Colon (tissue), 2 donors: ENCODE data around the gene PPP1R7.

ENCODE experiments used
- FAIRE-seq: peaks from 2 replicates; lab custom pipeline; 2012; peaks lifted over from hg19 to GRCh38; lab: Jason Lieb, UNC
- donor health status: control.
- donor health status: control.

PPP1R7 gene

GRCh38 chr2:241168366-241168765 lies 18.1 kb downstream of the PPP1R7 start:
- FAIRE-seq, result no peak

- FAIRE-seq, result no peak
Measured at GRCh38 chr2:241173557-241173956, 23.3 kb downstream of the PPP1R7 start.

- FAIRE-seq, result no peak
Measured at GRCh38 chr2:241177526-241178334, 27.5 kb downstream of the PPP1R7 start.

DNA sequence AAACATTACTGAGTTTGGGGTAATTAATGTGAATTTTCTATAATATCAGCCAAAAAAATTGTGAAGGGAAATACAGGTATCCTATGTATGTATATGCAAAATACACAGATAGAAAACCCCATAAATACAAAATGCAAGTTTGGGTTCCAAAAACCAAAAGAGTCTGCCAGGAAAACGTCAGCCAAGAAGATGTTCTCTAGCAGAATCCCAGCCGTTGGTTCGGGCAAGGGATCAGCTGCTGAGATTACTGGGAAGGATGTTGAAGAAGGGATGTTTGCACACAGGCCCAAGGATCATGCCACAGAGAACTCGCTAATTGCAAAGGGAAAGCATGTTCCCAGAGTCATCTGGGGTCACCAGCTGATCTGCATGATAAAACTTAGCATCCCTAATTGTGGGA lies 28.7 kb downstream of the PPP1R7 start:
- FAIRE-seq, result no peak

DNA sequence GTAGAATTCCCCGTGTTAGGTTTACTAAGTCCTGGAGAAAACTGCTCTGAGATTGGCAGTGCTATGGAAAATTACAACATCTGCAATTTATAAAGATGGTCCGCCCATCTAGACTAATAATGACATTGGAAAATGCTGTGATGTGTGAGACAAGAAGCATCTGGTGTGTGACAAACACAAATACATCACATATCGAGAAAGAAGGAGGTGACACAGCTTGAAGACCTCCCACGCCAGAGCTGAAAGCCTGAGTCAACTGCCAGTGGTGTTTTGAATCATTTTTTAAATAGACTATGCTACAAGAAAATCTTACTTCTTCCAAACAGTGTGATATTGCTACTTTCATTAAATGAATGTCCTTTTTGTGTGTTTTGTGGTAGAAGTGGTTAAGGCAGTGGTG lies 29.6 kb downstream of the PPP1R7 start:
- no peak for FAIRE-seq

DNA sequence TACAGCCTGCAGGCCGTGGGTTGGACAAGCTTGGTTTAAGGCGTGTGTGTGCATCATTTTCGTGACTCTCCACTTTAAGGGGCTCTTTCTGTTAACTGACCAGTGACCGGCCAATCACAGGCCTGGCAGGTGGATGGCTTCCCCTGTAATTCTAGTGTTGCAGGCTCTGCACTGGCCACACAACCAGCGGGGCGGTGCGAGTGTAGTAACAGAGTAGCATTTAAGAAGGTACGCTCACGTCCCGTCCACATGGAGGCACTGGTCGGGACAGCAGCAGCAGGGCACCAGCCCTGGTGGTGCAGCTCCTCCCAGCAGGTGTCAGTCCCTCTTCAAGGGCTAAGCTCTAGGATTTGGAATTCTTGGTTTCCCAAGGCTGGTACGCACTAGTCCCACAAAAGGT lies 30.2 kb downstream of the PPP1R7 start:
- no peak for FAIRE-seq

- no peak for FAIRE-seq
Measured at GRCh38 chr2:241182126-241182525, 31.9 kb downstream of the PPP1R7 start.

- FAIRE-seq, result no peak
Measured at GRCh38 chr2:241182531-241183133, 32.4 kb downstream of the PPP1R7 start.

DNA sequence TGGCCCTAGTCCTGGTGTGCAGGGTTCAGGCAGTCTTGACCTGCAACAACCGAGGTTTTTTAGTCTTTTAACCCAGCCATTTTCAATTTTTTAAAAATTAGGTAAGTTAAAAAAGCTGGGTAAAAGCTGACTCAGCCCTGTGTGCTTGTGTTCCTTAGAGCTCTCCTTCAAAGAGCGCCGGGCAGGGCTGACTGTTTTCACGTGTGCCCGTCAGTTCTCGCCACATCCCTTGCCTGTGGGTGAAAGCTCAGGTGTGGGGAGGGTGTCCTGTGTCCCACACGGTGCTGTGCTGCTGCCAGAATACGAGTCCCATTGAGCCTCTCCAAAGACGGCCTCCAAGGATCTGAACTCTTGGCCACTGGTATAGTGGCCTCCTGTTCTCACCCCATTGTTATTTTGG lies 33.0 kb downstream of the PPP1R7 start:
- no peak for FAIRE-seq

DNA sequence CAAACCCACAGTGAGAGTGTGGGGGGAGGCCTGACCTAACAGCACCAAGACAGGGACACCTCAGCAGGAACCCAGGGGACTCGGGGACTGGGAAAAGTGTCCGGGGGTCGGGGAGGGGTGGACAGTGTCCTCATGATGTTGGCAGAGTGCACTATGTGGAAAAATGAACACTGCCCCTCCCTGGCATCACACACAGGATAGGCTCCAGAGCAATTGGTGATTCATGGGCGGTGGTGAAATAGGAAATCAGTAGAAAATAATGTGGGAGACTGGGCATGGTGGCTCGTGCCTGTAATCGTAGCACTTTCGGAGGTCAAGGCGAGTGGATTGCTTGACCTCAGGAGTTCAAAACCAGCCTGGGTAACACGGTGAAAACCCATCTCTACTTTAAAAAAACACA lies 34.6 kb downstream of the PPP1R7 start:
- no peak for FAIRE-seq

- no peak for FAIRE-seq
Measured at GRCh38 chr2:241185961-241186360, 35.7 kb downstream of the PPP1R7 start.

GRCh38 chr2:241187101-241187917 lies 37.0 kb downstream of the PPP1R7 start:
- no peak for FAIRE-seq

- no peak for FAIRE-seq
Measured at GRCh38 chr2:241187918-241188234, 37.6 kb downstream of the PPP1R7 start.

DNA sequence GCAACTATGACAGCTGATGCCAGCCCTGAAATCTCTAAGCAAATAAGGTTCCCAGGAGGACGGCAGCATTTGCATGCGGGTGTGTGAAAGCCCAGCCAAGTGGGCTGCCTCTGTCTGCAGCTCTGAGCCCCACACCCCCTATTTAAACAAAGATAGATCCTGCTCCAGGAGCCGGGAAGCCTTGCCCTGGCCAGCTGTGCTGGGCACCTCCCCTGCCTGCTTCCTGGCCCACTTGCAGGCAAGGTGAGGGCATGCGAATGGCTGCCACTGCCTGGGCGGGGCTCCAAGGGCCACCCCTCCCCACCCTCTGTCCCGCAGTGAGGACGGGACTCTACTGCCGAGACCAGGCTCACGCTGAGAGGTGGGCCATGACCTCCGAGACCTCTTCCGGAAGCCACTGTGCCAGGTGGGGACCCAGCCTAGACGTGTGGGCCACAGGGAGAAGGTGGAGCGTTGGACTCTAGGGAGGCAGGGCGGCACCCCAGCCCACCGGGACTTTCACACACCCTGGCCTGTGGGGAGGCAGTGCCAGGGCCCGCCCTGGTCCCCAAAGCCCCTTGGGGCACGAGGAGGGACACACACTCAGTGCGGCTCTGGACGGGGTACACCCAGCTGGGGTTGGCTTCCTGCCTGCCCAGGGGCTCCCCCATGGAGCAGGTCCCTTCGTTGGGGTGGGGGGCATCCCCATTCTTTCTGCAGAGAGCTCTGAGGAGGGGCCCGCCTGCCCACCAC lies 38.3 kb downstream of the PPP1R7 start, which contains the start of gene ANO7:
Gene ANO7 (plus strand): TSS at position 317 of the 732 bp plus-strand sequence. CDS start 1,387 bp downstream, outside the sequence.
- FAIRE-seq, result no peak

DNA sequence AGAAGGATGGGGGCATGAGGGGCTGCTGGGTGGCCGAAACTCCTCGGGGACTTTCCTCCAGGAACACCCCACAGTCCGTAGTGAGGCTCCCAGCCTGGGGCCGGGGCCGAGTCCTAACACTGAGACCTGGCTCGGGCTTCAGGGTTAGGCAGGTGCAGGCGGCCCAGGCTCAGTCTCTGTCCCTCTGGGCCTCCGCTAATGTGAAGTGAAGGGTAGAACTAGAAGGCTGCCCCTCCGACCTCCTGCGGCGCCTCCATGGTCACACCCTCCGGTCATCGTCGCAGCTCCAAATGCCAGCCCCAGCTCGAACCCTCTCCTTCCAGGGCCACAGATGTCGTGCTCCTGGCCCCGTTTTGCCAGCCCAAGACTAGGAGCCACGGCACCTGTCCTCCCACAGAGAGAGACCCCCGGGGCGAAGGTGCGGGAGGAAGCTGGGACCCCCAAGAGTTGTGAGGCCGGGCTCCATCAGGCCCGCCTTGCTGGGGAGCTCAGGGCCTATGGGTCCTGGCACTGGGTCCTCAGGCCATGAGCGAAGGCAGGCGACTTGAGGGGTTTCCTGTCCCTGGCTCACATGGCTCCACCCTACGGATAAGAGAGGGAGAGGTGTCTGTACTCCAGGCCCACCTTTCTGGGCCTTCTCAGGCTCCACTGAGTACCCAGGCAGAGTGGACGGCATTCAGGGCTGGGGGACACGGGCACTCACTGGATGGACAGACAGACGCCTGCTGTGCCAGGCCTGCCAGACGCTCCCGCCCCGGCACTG lies 39.0 kb downstream of the PPP1R7 start:
- FAIRE-seq, result no peak

DNA sequence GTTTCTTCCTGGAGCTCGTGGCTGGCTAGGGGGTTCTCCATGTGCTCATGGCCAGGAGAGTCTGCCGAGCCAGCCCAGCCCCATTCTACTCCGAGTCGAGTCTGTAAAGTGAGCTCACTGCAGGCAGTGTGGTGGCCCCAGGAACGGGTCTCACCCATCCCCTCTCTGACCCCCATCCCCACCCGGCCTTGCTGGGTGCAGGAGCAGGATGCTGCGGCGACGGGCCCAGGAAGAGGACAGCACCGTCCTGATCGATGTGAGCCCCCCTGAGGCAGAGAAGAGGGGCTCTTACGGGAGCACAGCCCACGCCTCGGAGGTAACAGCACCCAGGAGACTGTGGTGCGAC lies 39.6 kb downstream of the PPP1R7 start:
- FAIRE-seq, result no peak

GRCh38 chr2:241190291-241190981 lies 40.2 kb downstream of the PPP1R7 start:
- FAIRE-seq, result no peak

DNA sequence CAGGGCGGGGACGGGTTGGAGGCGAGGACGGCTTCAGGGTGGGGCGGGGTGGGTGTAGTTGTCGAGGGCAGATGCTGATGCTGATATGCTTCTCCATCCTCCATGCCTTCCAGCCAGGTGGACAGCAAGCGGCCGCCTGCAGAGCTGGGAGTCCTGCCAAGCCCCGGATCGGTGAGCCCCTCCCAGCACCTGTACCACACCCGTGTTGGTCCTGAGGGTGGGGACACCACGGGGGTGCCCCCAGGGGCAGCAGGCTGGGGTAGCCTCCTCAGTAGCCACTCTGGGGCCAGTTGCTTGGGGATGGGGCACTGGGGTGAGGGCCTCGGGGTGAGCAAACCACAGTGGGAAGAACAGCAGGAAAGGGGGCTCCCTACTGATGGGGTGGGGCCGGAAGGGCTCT lies 40.8 kb downstream of the PPP1R7 start:
- FAIRE-seq, result no peak

GRCh38 chr2:241193271-241193670 lies 43.0 kb downstream of the PPP1R7 start:
- no peak for FAIRE-seq

DNA sequence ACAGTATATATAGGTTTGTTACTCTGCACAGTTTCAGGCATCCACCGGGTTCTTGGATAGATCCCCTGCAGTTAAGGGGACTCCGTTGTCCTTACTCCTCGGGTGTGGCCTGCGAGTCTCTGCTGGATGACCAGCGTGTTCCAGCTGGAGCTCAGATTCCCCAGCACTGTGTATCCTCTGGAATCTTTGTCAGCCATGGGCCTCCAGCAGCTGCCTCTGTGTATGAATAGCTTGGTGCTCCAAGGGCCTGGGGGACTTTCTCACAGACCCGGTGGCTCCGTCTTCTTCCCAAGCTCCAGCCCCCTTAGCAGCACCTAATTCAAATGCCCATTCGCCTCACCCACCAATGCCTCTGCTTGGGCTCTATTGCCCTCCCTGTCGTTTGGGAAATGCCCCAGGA lies 44.5 kb downstream of the PPP1R7 start:
- FAIRE-seq, result no peak

DNA sequence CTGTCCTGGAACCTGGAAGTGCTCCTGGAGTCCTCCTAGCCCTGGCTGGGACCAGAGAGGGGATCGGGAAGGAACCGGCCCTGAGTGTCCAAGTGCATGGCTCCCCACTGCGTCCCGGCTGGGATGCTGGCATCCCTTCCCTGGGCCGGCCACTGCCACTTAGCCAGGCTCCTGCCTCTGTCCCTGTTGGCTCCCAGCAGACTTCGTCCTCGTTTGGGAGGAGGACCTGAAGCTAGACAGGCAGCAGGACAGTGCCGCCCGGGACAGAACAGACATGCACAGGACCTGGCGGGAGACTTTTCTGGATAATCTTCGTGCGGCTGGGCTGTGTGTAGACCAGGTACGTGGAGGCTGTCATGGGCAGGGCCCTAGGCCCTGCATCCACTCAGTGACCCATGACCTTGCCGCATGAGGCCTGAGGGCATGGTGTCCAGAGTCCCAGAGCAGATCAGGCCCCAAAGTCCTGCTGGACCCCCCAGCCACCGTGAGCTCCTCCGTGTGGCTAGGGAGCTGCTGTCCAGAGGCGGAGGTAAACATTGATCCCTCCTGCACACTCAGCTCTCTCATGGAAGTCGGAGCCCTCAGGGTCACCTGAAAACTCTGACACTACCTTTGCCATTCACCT lies 45.4 kb downstream of the PPP1R7 start:
- no peak for FAIRE-seq
